PC-3 (cell line): ENCODE measurements around the gene PNMA8B.

Experiments
- EZH2 ChIP-seq: fragments of 300-600 bp; sonication (generic); IDR thresholded peaks from one replicate; pipeline ENCODE4 v1.6.1; 2017; ENCODE audit warnings: antibody characterized with exemption, mild to moderate bottlenecking, low read length; ENCODE audit not compliant: unreplicated experiment
- EZH2phosphoT487 ChIP-seq: fragments of 300-600 bp; sonication (generic); IDR thresholded peaks from 2 replicates; pipeline ENCODE4 v1.6.1; 2018; ENCODE audit warnings: mild to moderate bottlenecking, antibody characterized with exemption, low read length, borderline replicate concordance
- TF ChIP-seq, protein P1 (sequence below): fragments of 300-600 bp; sonication (generic); conservative IDR thresholded peaks from 2 replicates; pipeline ENCODE4 v1.5.1; 2017; ENCODE audit warnings: antibody characterized with exemption, low read depth, mild to moderate bottlenecking, low read length

DNA sequence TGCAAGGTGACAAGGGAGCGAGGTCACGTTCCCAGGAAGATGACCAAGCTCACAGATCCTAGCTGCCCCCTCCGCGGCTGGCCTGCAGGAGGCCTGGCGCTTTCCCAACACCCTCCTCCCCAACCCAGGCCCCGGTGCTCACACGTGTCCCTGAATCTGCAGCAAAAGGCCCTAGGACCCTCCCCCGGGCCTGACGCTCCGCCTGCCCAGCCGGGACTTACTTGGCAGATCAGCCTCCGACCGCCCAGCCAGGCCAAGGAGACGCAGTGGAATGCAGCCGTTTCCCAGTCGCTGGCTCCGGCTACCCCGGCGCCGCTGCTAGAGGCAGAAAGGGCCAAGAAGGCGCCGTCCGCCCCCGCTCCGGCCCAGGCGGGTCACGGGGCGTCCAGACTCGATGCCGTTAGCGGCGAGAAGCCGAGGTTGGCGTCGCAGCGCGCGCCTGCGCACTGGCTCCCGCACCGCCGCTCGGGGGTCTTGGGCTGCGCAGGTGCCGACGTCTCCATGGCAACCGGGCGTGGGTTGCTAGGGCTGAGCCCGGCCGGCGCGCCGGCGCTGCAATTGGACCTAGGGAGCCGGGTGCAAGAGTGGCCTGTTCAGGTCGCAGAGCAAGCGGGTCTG lies 24.4 kb downstream of the PNMA8B start, which contains the start of gene PNMA8A:
- TF ChIP-seq, protein P1, sequence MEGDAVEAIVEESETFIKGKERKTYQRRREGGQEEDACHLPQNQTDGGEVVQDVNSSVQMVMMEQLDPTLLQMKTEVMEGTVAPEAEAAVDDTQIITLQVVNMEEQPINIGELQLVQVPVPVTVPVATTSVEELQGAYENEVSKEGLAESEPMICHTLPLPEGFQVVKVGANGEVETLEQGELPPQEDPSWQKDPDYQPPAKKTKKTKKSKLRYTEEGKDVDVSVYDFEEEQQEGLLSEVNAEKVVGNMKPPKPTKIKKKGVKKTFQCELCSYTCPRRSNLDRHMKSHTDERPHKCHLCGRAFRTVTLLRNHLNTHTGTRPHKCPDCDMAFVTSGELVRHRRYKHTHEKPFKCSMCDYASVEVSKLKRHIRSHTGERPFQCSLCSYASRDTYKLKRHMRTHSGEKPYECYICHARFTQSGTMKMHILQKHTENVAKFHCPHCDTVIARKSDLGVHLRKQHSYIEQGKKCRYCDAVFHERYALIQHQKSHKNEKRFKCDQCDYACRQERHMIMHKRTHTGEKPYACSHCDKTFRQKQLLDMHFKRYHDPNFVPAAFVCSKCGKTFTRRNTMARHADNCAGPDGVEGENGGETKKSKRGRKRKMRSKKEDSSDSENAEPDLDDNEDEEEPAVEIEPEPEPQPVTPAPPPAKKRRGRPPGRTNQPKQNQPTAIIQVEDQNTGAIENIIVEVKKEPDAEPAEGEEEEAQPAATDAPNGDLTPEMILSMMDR = no peak
- TF ChIP-seq EZH2 = no peak
- TF ChIP-seq EZH2phosphoT487 = no peak
